Type B pancreatic cell (in vitro differentiated cells): ENCODE data around the gene PIGX. TPM values are rescaled to one million over a fixed set of nuclear protein-coding genes. Genes with fewer than 3 reads are reported as not detected.

Experiments used
- DNase-seq: peaks from one replicate; pipeline ENCODE4 v3.0.0; 2021; ENCODE audit warnings: mixed read lengths; ENCODE audit not compliant: unreplicated experiment; ENCODE audit errors: extremely low spot score
- H3K27ac Mint-ChIP-seq: 2 replicates; pipeline ENCODE4 v1.8.0; 2021; ENCODE audit warnings: mild to moderate bottlenecking, mixed read lengths
- H3K27me3 Mint-ChIP-seq: 2 replicates; pipeline ENCODE4 v1.8.0; 2021; ENCODE audit warnings: mixed read lengths
- H3K36me3 Mint-ChIP-seq: 2 replicates; pipeline ENCODE4 v1.8.0; 2021; ENCODE audit warnings: mixed read lengths
- H3K4me1 Mint-ChIP-seq: one replicate; pipeline ENCODE4 v1.8.0; 2021; ENCODE audit warnings: mixed read lengths; ENCODE audit not compliant: unreplicated experiment
- H3K4me3 Mint-ChIP-seq: 2 replicates; pipeline ENCODE4 v1.8.0; 2021; ENCODE audit warnings: mild to moderate bottlenecking, mixed read lengths
- H3K9me3 Mint-ChIP-seq: 2 replicates; pipeline ENCODE4 v1.8.0; 2021; ENCODE audit warnings: mixed read lengths
- total RNA-seq: library from RNA; stranded (reverse); gene quantifications from 2 replicates; pipeline ENCODE4 v1.2.1, GENCODE V29; 2021; ENCODE audit warnings: low replicate concordance
- TF ChIP-seq, protein P1 (sequence below): fragments of 200-600 bp; sonication (generic); conservative IDR thresholded peaks from 2 replicates; pipeline ENCODE4 v1.5.0; 2021; ENCODE audit warnings: antibody characterized with exemption, mild to moderate bottlenecking

Gene PIGX
- total RNA-seq, 1 donor from 2014 or later, result 26.9 TPM

DNA sequence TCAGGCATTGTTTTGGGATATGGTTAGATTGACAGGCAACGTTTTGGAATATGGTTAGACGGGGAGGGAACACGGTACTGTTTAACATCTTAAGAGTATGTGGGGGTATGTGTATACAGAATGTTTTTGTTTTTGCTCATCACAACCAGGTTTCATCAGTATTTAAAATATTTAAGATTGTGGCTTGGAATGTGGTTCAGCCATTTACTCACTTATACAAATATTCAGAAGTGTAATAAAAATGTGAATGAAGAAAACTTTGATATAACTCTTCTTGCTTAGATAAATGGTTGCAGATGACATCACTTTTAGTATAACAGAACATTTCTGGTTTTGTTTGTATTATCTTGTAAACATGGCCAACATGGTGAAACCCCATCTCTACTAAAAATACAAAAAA lies 23.6 kb downstream of the PIGX start:
- no peak overlapping the region for H3K27ac Mint-ChIP-seq
- no peak for DNase-seq
- TF ChIP-seq, protein P1, sequence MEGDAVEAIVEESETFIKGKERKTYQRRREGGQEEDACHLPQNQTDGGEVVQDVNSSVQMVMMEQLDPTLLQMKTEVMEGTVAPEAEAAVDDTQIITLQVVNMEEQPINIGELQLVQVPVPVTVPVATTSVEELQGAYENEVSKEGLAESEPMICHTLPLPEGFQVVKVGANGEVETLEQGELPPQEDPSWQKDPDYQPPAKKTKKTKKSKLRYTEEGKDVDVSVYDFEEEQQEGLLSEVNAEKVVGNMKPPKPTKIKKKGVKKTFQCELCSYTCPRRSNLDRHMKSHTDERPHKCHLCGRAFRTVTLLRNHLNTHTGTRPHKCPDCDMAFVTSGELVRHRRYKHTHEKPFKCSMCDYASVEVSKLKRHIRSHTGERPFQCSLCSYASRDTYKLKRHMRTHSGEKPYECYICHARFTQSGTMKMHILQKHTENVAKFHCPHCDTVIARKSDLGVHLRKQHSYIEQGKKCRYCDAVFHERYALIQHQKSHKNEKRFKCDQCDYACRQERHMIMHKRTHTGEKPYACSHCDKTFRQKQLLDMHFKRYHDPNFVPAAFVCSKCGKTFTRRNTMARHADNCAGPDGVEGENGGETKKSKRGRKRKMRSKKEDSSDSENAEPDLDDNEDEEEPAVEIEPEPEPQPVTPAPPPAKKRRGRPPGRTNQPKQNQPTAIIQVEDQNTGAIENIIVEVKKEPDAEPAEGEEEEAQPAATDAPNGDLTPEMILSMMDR, result no peak
- peaks cover 14% of the 10 kb centered on the region for H3K36me3 Mint-ChIP-seq
- no peaks in the 10 kb centered on the region for H3K27me3 Mint-ChIP-seq
- H3K4me1 Mint-ChIP-seq, result no peaks in the 10 kb centered on the region
- H3K4me3 Mint-ChIP-seq, result no peak overlapping the region
- H3K9me3 Mint-ChIP-seq, result peaks cover 5% of the 10 kb centered on the region

DNA sequence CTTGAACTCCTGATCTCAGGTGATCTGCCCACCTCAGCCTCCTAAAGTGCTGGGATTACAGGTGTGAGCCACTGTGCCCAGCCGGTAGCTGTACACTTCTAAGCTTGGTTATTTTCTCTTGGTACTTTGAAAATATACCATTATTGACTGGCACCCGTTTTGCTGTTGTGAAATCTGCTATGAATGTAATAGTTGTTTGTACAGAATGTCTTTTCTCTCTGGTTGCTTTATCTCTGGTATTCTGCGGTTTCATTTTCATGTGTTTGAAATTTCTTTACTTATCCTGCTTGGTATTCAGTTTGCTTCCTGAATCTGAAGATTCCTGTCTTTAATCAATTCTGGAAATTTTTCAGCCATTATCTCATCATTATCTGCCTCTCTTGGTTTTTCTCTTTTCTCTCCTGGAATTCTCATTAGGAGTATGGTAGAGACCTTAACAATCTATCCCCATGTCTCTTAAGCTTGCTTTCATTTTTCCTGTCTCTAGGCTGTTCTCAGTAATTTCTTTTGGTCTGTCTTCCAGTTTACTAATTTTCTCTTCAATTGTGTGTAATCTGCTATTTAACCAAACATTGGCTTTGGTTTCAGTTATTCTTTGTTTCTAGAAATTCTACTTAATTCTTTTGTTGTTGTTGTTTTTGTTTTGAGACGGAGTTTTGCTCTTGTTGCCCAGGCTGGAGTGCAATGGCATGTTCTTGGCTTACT lies 24.6 kb downstream of the PIGX start:
- H3K27me3 Mint-ChIP-seq, result no peaks in the 10 kb centered on the region
- H3K27ac Mint-ChIP-seq, result no peak overlapping the region
- no peak overlapping the region for H3K4me3 Mint-ChIP-seq
- peaks cover 14% of the 10 kb centered on the region for H3K36me3 Mint-ChIP-seq
- TF ChIP-seq, protein P1, result no peak
- H3K4me1 Mint-ChIP-seq, result peaks cover 4% of the 10 kb centered on the region
- H3K9me3 Mint-ChIP-seq, result peaks cover 5% of the 10 kb centered on the region
- DNase-seq, result no peak

DNA sequence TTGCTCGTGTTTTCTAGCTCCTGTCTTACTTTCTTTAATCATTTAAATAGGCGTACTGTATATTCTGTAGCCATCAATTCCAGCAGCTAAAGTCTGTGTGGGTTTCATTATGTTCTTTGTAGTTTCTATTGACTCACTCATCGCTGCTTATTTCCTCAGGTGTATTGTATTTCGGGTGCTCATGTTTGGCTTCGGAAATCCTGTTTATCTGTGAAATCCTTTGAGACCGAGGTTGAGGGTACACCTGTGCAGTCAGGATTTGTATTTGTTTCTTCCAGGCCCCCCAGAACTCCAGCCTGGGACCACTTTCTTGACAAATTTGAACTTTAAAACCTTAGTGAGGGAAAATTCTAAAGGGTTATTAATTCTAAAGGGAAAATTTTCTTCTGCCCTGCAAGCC lies 25.5 kb downstream of the PIGX start:
- Mint-ChIP-seq H3K9me3 (peaks cover 5% of the 10 kb centered on the region), H3K27ac (no peak overlapping the region), H3K4me3 (no peak overlapping the region), H3K4me1 (peaks cover 5% of the 10 kb centered on the region), H3K36me3 (peaks cover 14% of the 10 kb centered on the region), H3K27me3 (no peaks in the 10 kb centered on the region)
- DNase-seq, result no peak
- TF ChIP-seq, protein P1, result no peak

DNA sequence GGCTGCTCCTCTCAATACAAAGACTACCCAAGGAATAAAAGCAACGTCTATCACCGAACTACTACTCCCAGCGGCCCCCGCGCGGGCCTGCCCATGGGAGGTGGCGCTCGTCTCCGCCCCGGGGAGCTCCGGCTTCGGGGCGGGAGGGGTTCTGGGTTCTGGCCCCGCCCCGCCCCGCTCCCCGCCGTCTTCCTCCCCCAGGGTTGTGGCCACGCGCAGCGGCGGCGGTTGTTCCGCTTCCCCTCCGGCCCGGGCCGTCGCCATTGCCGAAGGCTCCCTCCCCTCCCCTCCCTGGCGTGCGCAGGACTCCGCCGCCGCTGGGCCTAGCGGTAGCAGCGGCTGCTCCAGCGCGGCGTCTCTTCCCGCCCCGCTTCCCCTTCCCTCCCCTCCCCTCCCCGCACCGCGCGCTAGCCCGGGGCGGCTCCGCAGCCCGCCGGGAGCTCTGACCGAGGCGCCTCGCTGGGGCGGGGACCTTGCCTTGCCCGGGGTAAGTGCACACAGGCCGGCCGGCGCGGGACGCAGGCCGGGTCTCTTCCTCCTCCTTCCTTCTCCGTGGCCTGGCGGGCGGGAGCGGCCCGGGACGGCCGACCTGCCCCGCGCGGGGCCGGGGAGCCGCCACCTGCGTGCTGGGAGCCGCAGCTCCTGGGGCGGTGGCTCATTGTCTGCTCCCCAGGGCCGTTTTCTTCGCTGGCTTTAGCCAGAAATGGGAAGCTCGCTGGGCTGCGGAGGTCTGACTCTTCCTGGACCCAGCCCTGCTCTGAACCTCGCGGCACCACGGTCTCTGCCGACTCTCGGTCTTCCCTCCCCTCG lies 27.7 kb downstream of the PIGX start, which contains the start of gene PAK2:
Gene PAK2, plus strand, starts transcription at position 187 of the 810 bp plus-strand sequence. CDS start 42,790 bp downstream, outside the sequence.
- H3K36me3 Mint-ChIP-seq, result peaks cover 17% of the 10 kb centered on the region
- H3K4me3 Mint-ChIP-seq, result peak within 1 kb of the TSS; percentile 99
- TF ChIP-seq, protein P1, result peak; percentile 30
- H3K27ac Mint-ChIP-seq, result peak within 1 kb of the TSS; percentile 97
- H3K27me3 Mint-ChIP-seq, result no peaks in the 10 kb centered on the region
- peak; percentile 90 for DNase-seq
- H3K9me3 Mint-ChIP-seq, result peaks cover 5% of the 10 kb centered on the region
- peaks cover 5% of the 10 kb centered on the region for H3K4me1 Mint-ChIP-seq

DNA sequence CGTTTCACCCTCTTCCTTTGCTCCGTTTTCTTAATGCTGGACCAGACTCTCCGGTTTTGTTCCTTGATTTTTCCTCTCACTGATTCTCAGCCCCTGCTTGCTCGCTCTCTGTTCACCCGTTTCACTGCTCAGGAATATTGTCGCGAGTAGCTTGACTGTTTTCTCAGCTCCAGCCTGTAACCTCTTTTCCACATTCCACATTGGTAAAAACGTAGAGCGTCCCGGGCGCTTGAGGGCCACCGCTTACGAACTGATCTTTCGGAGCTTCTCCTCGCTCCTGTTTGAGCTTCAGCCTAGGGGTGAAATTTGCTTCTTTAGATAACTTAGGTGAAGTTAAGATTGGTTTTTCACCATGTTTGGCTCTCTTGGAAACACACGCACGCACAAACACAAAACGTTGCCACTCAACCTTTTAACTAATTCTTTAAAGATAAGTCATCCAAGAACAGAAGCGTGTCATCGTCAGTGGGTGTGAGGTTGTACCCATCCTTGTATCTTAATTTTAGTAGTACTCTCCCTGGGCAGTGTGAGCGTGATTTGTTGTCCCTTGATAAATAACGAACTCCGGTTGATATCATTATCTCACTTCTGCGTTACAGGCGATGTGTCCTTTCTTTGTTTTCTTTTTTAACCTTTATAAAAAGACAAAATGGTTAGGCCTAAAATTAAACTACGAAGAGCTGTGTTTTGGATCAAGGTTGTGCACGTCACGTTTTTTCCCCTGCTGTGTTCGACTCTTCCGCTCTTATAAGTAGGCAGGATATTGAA lies 28.5 kb downstream of the PIGX start:
- H3K27me3 Mint-ChIP-seq, result no peaks in the 10 kb centered on the region
- DNase-seq, result no peak
- peak overlapping the region; percentile 99 for H3K4me3 Mint-ChIP-seq
- H3K4me1 Mint-ChIP-seq, result peaks cover 5% of the 10 kb centered on the region
- peaks cover 5% of the 10 kb centered on the region for H3K9me3 Mint-ChIP-seq
- TF ChIP-seq, protein P1, result no peak
- peak overlapping the region; percentile 97 for H3K27ac Mint-ChIP-seq
- H3K36me3 Mint-ChIP-seq, result peaks cover 14% of the 10 kb centered on the region
